Measurements from ENCODE around the gene UBE2J2. TPM values are rescaled to one million over a fixed set of nuclear protein-coding genes. Genes with fewer than 3 reads are reported as not detected.

The UBE2J2 gene
- total and polyA plus RNA-seq, 2 donors (not counting 3 experiments of a cell fraction or from before 2014, with no cell fraction given): 60.7 to 80.7 TPM

GRCh38 chr1:1240348-1240732 lies 33.3 kb downstream of the UBE2J2 start:
- no peaks in the 10 kb centered on the region for H3K36me3 ChIP-seq (ENCODE audit: control insufficient read depth in 2 of 2, extremely low read depth in 1 of 2, insufficient read depth in 2 of 2, low read length in 2 of 2)
- FAIRE-seq (no peak), DNase-seq (ENCODE audit: low read depth, low spot score) (no peak)
- dilution Hi-C loops (cut with MboI; ENCODE audit: extremely low pct_ligation_motif_present, low sequenced_read_pairs): no loop called here
- H3K4me2 ChIP-seq (ENCODE audit: insufficient read depth, low read length): no peak overlapping the region
- TF ChIP-seq GATA2 (IDR thresholded peaks at IDR 0.05; ENCODE audit: insufficient read depth, insufficient read length, low read depth, low read length): no peak
- no peak for TF ChIP-seq POLR2A (IDR thresholded peaks at IDR 0.05; ENCODE audit: low read depth, low read length)
- no peak for TF ChIP-seq CTCF (IDR thresholded peaks at IDR 0.05; ENCODE audit: extremely low read depth in 1 of 2, insufficient read depth in 1 of 2, low read depth in 1 of 2, low read length in 2 of 2)
- no peak for TF ChIP-seq POLR2AphosphoS5 (IDR thresholded peaks at IDR 0.05; ENCODE audit: insufficient read depth, low read depth, low read length)
- TF ChIP-seq JUN (IDR thresholded peaks at IDR 0.05; ENCODE audit: borderline replicate concordance, insufficient read depth, insufficient read length, low read depth): no peak
- TF ChIP-seq, protein P1, sequence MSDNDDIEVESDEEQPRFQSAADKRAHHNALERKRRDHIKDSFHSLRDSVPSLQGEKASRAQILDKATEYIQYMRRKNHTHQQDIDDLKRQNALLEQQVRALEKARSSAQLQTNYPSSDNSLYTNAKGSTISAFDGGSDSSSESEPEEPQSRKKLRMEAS (IDR thresholded peaks at IDR 0.05; ENCODE audit: insufficient read depth, insufficient read length): no peak
- intact Hi-C loops (cut with micrococcal nuclease): no loop called here
- H3K27ac ChIP-seq (ENCODE audit: insufficient read depth, low read depth, low read length): no peak overlapping the region
- H3K9me1 ChIP-seq (replicated peaks; ENCODE audit: control insufficient read depth, extremely low read depth, insufficient read depth, low read length): no peaks in the 10 kb centered on the region
- CTCF ChIA-PET: no interaction called here
- POLR2A ChIA-PET: no interaction called here
- H2AFZ ChIP-seq (ENCODE audit: low read depth, low read length): no peak overlapping the region
- no peak overlapping the region for H3K4me3 ChIP-seq (replicated peaks in 1 of 3; ENCODE audit: insufficient read depth in 1 of 3, low read depth in 1 of 3, low read length in 3 of 3)
- no peak overlapping the region for H3K9ac ChIP-seq (replicated peaks; ENCODE audit: extremely low read depth, insufficient read depth, low read length)
- no peaks in the 10 kb centered on the region for H3K27me3 ChIP-seq (ENCODE audit: control insufficient read depth in 2 of 2, insufficient read depth in 2 of 2, low read length in 2 of 2)
- no peaks in the 10 kb centered on the region for H4K20me1 ChIP-seq (replicated peaks; ENCODE audit: control insufficient read depth, extremely low read depth, insufficient read depth, low read length)
- no peaks in the 10 kb centered on the region for H3K79me2 ChIP-seq (ENCODE audit: control insufficient read depth, insufficient read depth, low read length)
- H3K9me3 ChIP-seq (replicated peaks; ENCODE audit: control insufficient read depth, insufficient read depth, low read length): no peaks in the 10 kb centered on the region
- BruUV-seq (replicated peaks): no TSS peak
- H3K4me1 ChIP-seq (ENCODE audit: control insufficient read depth, extremely low read depth, insufficient read depth, low read length): no peaks in the 10 kb centered on the region
